ENCODE results near the gene C2orf81. TPM values are rescaled to one million over a fixed set of nuclear protein-coding genes. Genes with fewer than 3 reads are reported as not detected.

Gene C2orf81
- polyA plus RNA-seq, 1 donor from 2014 or later, result 3.3 TPM

DNA sequence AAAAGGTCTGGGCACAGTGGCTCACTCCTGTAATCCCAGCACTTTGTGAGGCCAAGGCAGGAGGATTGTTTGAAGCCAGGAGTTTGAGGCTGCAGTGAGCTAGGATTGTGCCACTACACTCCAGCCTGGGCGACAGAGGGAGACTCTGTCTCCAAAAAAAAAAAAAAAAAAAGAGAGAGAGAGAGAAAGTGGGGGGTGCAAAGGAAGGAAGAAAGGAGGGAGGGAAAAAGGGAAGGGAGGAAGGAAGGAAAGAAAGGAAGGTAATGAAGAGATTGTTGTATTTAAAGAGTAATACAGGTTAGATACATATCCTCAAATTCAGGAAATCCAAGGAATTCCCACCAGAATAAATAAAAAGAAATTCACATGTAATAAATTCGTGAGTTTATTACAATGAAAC, 19.5 kb downstream of the C2orf81 start:
- Histone ChIP-seq H3K9me2 (ENCODE audit: insufficient read depth, low read length) (no peaks in the 10 kb centered on the region), H4K20me1 (ENCODE audit: insufficient read depth) (no peaks in the 10 kb centered on the region)

GRCh38 chr2:74399785-74400184, 21.6 kb downstream of the C2orf81 start:
- H3K9me2 ChIP-seq (ENCODE audit: insufficient read depth, low read length), result no peaks in the 10 kb centered on the region
- no peak overlapping the region for H2AFZ ChIP-seq (ENCODE audit: low read depth, low read length)
- no peak overlapping the region for H3K9ac ChIP-seq (ENCODE audit: low read length)
- H3F3A ChIP-seq (ENCODE audit: insufficient read depth, low read length, poor library complexity, severe bottlenecking), result no peaks in the 10 kb centered on the region
- TF ChIP-seq MXI1 (conservative IDR thresholded peaks at IDR 0.05; ENCODE audit: poor library complexity, severe bottlenecking), result no peak
- no peak for TF ChIP-seq RAD21 (conservative IDR thresholded peaks at IDR 0.05)
- TF ChIP-seq EP300 (conservative IDR thresholded peaks at IDR 0.05; ENCODE audit: poor library complexity, severe bottlenecking), result no peak
- TF ChIP-seq SMC3 (conservative IDR thresholded peaks at IDR 0.05; ENCODE audit: poor library complexity), result no peak
- TF ChIP-seq, protein P1, sequence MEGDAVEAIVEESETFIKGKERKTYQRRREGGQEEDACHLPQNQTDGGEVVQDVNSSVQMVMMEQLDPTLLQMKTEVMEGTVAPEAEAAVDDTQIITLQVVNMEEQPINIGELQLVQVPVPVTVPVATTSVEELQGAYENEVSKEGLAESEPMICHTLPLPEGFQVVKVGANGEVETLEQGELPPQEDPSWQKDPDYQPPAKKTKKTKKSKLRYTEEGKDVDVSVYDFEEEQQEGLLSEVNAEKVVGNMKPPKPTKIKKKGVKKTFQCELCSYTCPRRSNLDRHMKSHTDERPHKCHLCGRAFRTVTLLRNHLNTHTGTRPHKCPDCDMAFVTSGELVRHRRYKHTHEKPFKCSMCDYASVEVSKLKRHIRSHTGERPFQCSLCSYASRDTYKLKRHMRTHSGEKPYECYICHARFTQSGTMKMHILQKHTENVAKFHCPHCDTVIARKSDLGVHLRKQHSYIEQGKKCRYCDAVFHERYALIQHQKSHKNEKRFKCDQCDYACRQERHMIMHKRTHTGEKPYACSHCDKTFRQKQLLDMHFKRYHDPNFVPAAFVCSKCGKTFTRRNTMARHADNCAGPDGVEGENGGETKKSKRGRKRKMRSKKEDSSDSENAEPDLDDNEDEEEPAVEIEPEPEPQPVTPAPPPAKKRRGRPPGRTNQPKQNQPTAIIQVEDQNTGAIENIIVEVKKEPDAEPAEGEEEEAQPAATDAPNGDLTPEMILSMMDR (IDR thresholded peaks at IDR 0.05; ENCODE audit: poor library complexity, severe bottlenecking), result peak; percentile 31
- TF ChIP-seq TAF1 (IDR thresholded peaks at IDR 0.05; ENCODE audit: low read depth), result no peak
- TF ChIP-seq POLR2AphosphoS5 (IDR thresholded peaks at IDR 0.05), result no peak
- TF ChIP-seq EZH2 (IDR thresholded peaks at IDR 0.05; ENCODE audit: borderline replicate concordance, insufficient read depth, low read length, poor library complexity, severe bottlenecking), result no peak
- no peak for TF ChIP-seq REST (IDR thresholded peaks at IDR 0.05; ENCODE audit: borderline replicate concordance)
- H3K36me3 ChIP-seq (ENCODE audit: insufficient read depth, low read length), result no peaks in the 10 kb centered on the region
- no peak overlapping the region for H3K27ac ChIP-seq (ENCODE audit: low read length)
- no peaks in the 10 kb centered on the region for H3K27me3 ChIP-seq (ENCODE audit: insufficient read depth, low read depth, low read length)
- H4K20me1 ChIP-seq (ENCODE audit: insufficient read depth), result no peaks in the 10 kb centered on the region
- no peaks in the 10 kb centered on the region for H3K9me3 ChIP-seq (ENCODE audit: low read length)
- H3K79me2 ChIP-seq (replicated peaks; ENCODE audit: insufficient read depth, low read length), result no peaks in the 10 kb centered on the region
- no peak overlapping the region for H3K4me3 ChIP-seq (ENCODE audit: low read length)
- H3K4me2 ChIP-seq (ENCODE audit: low read length), result no peak overlapping the region

More for the DNA sequence above, 19.5 kb downstream of the C2orf81 start:
- Histone ChIP-seq H3K36me3 (ENCODE audit: insufficient read depth, low read length) (no peaks in the 10 kb centered on the region), H3K4me2 (ENCODE audit: low read length) (no peak overlapping the region), H3K9ac (ENCODE audit: low read length) (no peak overlapping the region), H3K27me3 (ENCODE audit: insufficient read depth, low read depth, low read length) (no peaks in the 10 kb centered on the region), H3K27ac (ENCODE audit: low read length) (no peak overlapping the region), H2AFZ (ENCODE audit: low read depth, low read length) (no peak overlapping the region), H3K4me3 (ENCODE audit: low read length) (no peak overlapping the region), H3K79me2 (replicated peaks; ENCODE audit: insufficient read depth, low read length) (no peaks in the 10 kb centered on the region), H3F3A (ENCODE audit: insufficient read depth, low read length, poor library complexity, severe bottlenecking) (no peaks in the 10 kb centered on the region), H3K9me3 (ENCODE audit: low read length) (no peaks in the 10 kb centered on the region)
- TF ChIP-seq EZH2 (IDR thresholded peaks at IDR 0.05; ENCODE audit: borderline replicate concordance, insufficient read depth, low read length, poor library complexity, severe bottlenecking) (no peak), RAD21 (conservative IDR thresholded peaks at IDR 0.05) (no peak)

GRCh38 chr2:74396149-74396548, 25.3 kb downstream of the C2orf81 start:
- no peak overlapping the region for H3K4me2 ChIP-seq (ENCODE audit: low read length)
- H3K27me3 ChIP-seq (ENCODE audit: insufficient read depth, low read depth, low read length), result no peaks in the 10 kb centered on the region
- no peaks in the 10 kb centered on the region for H3K9me2 ChIP-seq (ENCODE audit: insufficient read depth, low read length)
- no peak overlapping the region for H3K9ac ChIP-seq (ENCODE audit: low read length)
- no peaks in the 10 kb centered on the region for H3F3A ChIP-seq (ENCODE audit: insufficient read depth, low read length, poor library complexity, severe bottlenecking)
- H3K36me3 ChIP-seq (ENCODE audit: insufficient read depth, low read length), result no peaks in the 10 kb centered on the region
- H3K9me3 ChIP-seq (ENCODE audit: low read length), result no peaks in the 10 kb centered on the region
- no peak overlapping the region for H2AFZ ChIP-seq (ENCODE audit: low read depth, low read length)
- peaks cover 4% of the 10 kb centered on the region for H3K79me2 ChIP-seq (replicated peaks; ENCODE audit: insufficient read depth, low read length)
- TF ChIP-seq RAD21 (conservative IDR thresholded peaks at IDR 0.05) (no peak), POLR2AphosphoS5 (IDR thresholded peaks at IDR 0.05) (no peak), REST (IDR thresholded peaks at IDR 0.05; ENCODE audit: borderline replicate concordance) (no peak), MXI1 (conservative IDR thresholded peaks at IDR 0.05; ENCODE audit: poor library complexity, severe bottlenecking) (no peak), SMC3 (conservative IDR thresholded peaks at IDR 0.05; ENCODE audit: poor library complexity) (no peak), TAF1 (IDR thresholded peaks at IDR 0.05; ENCODE audit: low read depth) (no peak), EP300 (conservative IDR thresholded peaks at IDR 0.05; ENCODE audit: poor library complexity, severe bottlenecking) (no peak), EZH2 (IDR thresholded peaks at IDR 0.05; ENCODE audit: borderline replicate concordance, insufficient read depth, low read length, poor library complexity, severe bottlenecking) (no peak)
- TF ChIP-seq, protein P1 (IDR thresholded peaks at IDR 0.05; ENCODE audit: poor library complexity, severe bottlenecking), result no peak
- H3K4me3 ChIP-seq (ENCODE audit: low read length), result no peak overlapping the region
- no peak overlapping the region for H3K27ac ChIP-seq (ENCODE audit: low read length)
- H4K20me1 ChIP-seq (ENCODE audit: insufficient read depth), result no peaks in the 10 kb centered on the region

Data from neural cell (in vitro differentiated cells).